ACC112 (cell line): ENCODE results near the gene REL.
"Not testable (repeated sequence)": the region's sequence is repeated elsewhere in the genome, so short reads cannot be mapped to it uniquely, and the experiment has no call there.

ENCODE experiments used
- H2AFZ ChIP-seq: fragments of 200-600 bp; sonication (generic); one replicate; pipeline ENCODE4 v1.6.0; 2017; ENCODE audit warnings: antibody characterized with exemption, low read length; ENCODE audit not compliant: unreplicated experiment
- H3K27ac ChIP-seq: fragments of 200-600 bp; sonication (generic); 2 replicates; pipeline ENCODE4 v1.5.1; 2014; ENCODE audit warnings: low read depth, mild to moderate bottlenecking, antibody characterized with exemption, low read length, moderate library complexity
- H3K27me3 ChIP-seq: fragments of 200-600 bp; sonication (generic); 2 replicates; pipeline ENCODE4 v1.6.1; 2014; ENCODE audit warnings: mild to moderate bottlenecking, antibody characterized with exemption, low read length, moderate library complexity, mixed read lengths; ENCODE audit not compliant: insufficient read depth
- H3K36me3 ChIP-seq: fragments of 200-600 bp; sonication (generic); 2 replicates; pipeline ENCODE4 v1.6.1; 2016; ENCODE audit warnings: mild to moderate bottlenecking, antibody characterized with exemption, low read length, moderate library complexity, mixed read lengths; ENCODE audit not compliant: insufficient read depth
- H3K4me1 ChIP-seq: fragments of 200-600 bp; sonication (generic); one replicate; pipeline ENCODE4 v1.6.1; 2016; ENCODE audit warnings: low read length, mixed read lengths; ENCODE audit not compliant: insufficient read depth, unreplicated experiment, control insufficient read depth
- H3K4me3 ChIP-seq: fragments of 200-600 bp; sonication (generic); 2 replicates; pipeline ENCODE4 v1.5.1; 2014; ENCODE audit warnings: mild to moderate bottlenecking, low read depth, low read length
- H3K79me2 ChIP-seq: fragments of 200-600 bp; sonication (generic); one replicate; pipeline ENCODE4 v1.6.0; 2016; ENCODE audit warnings: low read length; ENCODE audit not compliant: control insufficient read depth, unreplicated experiment, insufficient read depth

REL gene

GRCh38 chr2:60847854-60848253, 33.5 kb upstream of the REL start:
- H3K36me3 ChIP-seq, result no peaks in the 10 kb centered on the region
- H3K4me1 ChIP-seq, result no peaks in the 10 kb centered on the region
- H3K4me3 ChIP-seq, result no peak overlapping the region
- H3K27me3 ChIP-seq, result peaks cover 4% of the 10 kb centered on the region; the same call in 1 of the 2 replicates
- H3K27ac ChIP-seq, result no peak overlapping the region
- no peak overlapping the region for H2AFZ ChIP-seq
- no peaks in the 10 kb centered on the region for H3K79me2 ChIP-seq

- Histone ChIP-seq H3K4me1 (no peaks in the 10 kb centered on the region), H3K36me3 (no peaks in the 10 kb centered on the region)
Measured at GRCh38 chr2:60849187-60849586, 32.2 kb upstream of the REL start.

GRCh38 chr2:60852282-60852860, 29.0 kb upstream of the REL start:
- no peak overlapping the region for H2AFZ ChIP-seq

More at GRCh38 chr2:60849187-60849586, 32.2 kb upstream of the REL start:
- Histone ChIP-seq H3K4me3 (no peak overlapping the region), H3K27me3 (peaks cover 8% of the 10 kb centered on the region; the same call in 1 of the 2 replicates), H3K79me2 (no peaks in the 10 kb centered on the region), H2AFZ (no peak overlapping the region), H3K27ac (no peak overlapping the region)

GRCh38 chr2:60853531-60853930, 27.8 kb upstream of the REL start:
- Histone ChIP-seq H3K4me3 (no peak overlapping the region), H2AFZ (no peak overlapping the region), H3K27me3 (peaks cover 10% of the 10 kb centered on the region; the same call in 1 of the 2 replicates), H3K27ac (no peak overlapping the region), H3K36me3 (no peaks in the 10 kb centered on the region), H3K4me1 (no peaks in the 10 kb centered on the region), H3K79me2 (no peaks in the 10 kb centered on the region)

More at GRCh38 chr2:60852282-60852860, 29.0 kb upstream of the REL start:
- H3K27me3 ChIP-seq, result peaks cover 10% of the 10 kb centered on the region; the same call in 1 of the 2 replicates
- H3K4me1 ChIP-seq, result no peaks in the 10 kb centered on the region
- no peak overlapping the region for H3K27ac ChIP-seq
- H3K4me3 ChIP-seq, result no peak overlapping the region
- H3K36me3 ChIP-seq, result no peaks in the 10 kb centered on the region
- H3K79me2 ChIP-seq, result no peaks in the 10 kb centered on the region

GRCh38 chr2:60855989-60856669, 25.2 kb upstream of the REL start:
- H3K4me1 ChIP-seq, result no peaks in the 10 kb centered on the region
- H3K4me3 ChIP-seq, result no peak overlapping the region
- H2AFZ ChIP-seq, result no peak overlapping the region
- peaks cover 10% of the 10 kb centered on the region; the same call in 1 of the 2 replicates for H3K27me3 ChIP-seq
- no peaks in the 10 kb centered on the region for H3K36me3 ChIP-seq
- no peaks in the 10 kb centered on the region for H3K79me2 ChIP-seq
- H3K27ac ChIP-seq, result no peak overlapping the region

- H3K4me1 ChIP-seq, result peaks cover 3% of the 10 kb centered on the region
- H3K27me3 ChIP-seq, result peaks cover 10% of the 10 kb centered on the region; the same call in 1 of the 2 replicates
- H2AFZ ChIP-seq, result no peak overlapping the region
- no peaks in the 10 kb centered on the region for H3K36me3 ChIP-seq
- no peak overlapping the region for H3K4me3 ChIP-seq
- no peaks in the 10 kb centered on the region for H3K79me2 ChIP-seq
- H3K27ac ChIP-seq, result no peak overlapping the region
Measured at GRCh38 chr2:60857056-60857455, 24.3 kb upstream of the REL start.

GRCh38 chr2:60858897-60859311, 22.5 kb upstream of the REL start:
- Histone ChIP-seq H2AFZ (no peak overlapping the region), H3K27me3 (peaks cover 2% of the 10 kb centered on the region; the same call in 1 of the 2 replicates), H3K4me3 (no peak overlapping the region), H3K36me3 (no peaks in the 10 kb centered on the region), H3K79me2 (no peaks in the 10 kb centered on the region), H3K4me1 (peaks cover 5% of the 10 kb centered on the region), H3K27ac (no peak overlapping the region)

GRCh38 chr2:60861736-60862135, 19.6 kb upstream of the REL start:
- H3K4me1 ChIP-seq, result peaks cover 5% of the 10 kb centered on the region
- no peaks in the 10 kb centered on the region for H3K27me3 ChIP-seq
- H3K27ac ChIP-seq, result no peak overlapping the region
- H3K4me3 ChIP-seq, result no peak overlapping the region
- H3K79me2 ChIP-seq, result no peaks in the 10 kb centered on the region
- H3K36me3 ChIP-seq, result no peaks in the 10 kb centered on the region
- H2AFZ ChIP-seq, result no peak overlapping the region

GRCh38 chr2:60862642-60863041, 18.7 kb upstream of the REL start:
- H3K4me3 ChIP-seq, result no peak overlapping the region
- no peaks in the 10 kb centered on the region for H3K36me3 ChIP-seq
- H3K27me3 ChIP-seq, result no peaks in the 10 kb centered on the region
- H3K27ac ChIP-seq, result no peak overlapping the region
- H2AFZ ChIP-seq, result no peak overlapping the region
- H3K79me2 ChIP-seq, result no peaks in the 10 kb centered on the region
- H3K4me1 ChIP-seq, result peaks cover 5% of the 10 kb centered on the region

- H2AFZ ChIP-seq, H3K36me3 ChIP-seq, H3K27me3 ChIP-seq, H3K4me1 ChIP-seq, H3K4me3 ChIP-seq, H3K27ac ChIP-seq, H3K79me2 ChIP-seq: not testable (repeated sequence)
Measured at GRCh38 chr2:60865361-60865760, 16.0 kb upstream of the REL start.

- no peaks in the 10 kb centered on the region for H3K27me3 ChIP-seq
- H3K79me2 ChIP-seq, result no peaks in the 10 kb centered on the region
- no peak overlapping the region for H3K27ac ChIP-seq
- H2AFZ ChIP-seq, result no peak overlapping the region
- peaks cover 2% of the 10 kb centered on the region for H3K4me1 ChIP-seq
- H3K36me3 ChIP-seq, result no peaks in the 10 kb centered on the region
- no peak overlapping the region for H3K4me3 ChIP-seq
Measured at GRCh38 chr2:60867007-60867406, 14.4 kb upstream of the REL start.
